Mesenchymal stem cell (in vitro differentiated cells and primary cell): Measurements from ENCODE around the gene NCK1.
A peak's percentile ranks its signal among the peaks of the same experiment; 100 is the strongest.

Experiments used
- DNase-seq: peaks from one replicate; pipeline ENCODE4 v3.0.0-alpha.2; 2013
- H2AFZ ChIP-seq: one replicate; pipeline ENCODE4 v1.6.1; 2013; ENCODE audit warnings: low read depth, mild to moderate bottlenecking, control low read depth, inconsistent platforms, low read length, moderate library complexity
- H2AK5ac ChIP-seq: 2 replicates; pipeline ENCODE4 v1.6.1; 2013; ENCODE audit warnings: low read length, moderate library complexity, mild to moderate bottlenecking, inconsistent platforms; ENCODE audit not compliant: severe bottlenecking
- H2BK120ac ChIP-seq: one replicate; pipeline ENCODE4 v1.6.1; 2013; ENCODE audit warnings: low read depth, mild to moderate bottlenecking, inconsistent platforms, low read length, moderate library complexity
- H2BK12ac ChIP-seq, 2 experiments: one replicate each; pipeline ENCODE4 v1.6.1; 2013; ENCODE audit warnings: inconsistent platforms in 2 of 2, low read length in 2 of 2, mild to moderate bottlenecking in 2 of 2, moderate library complexity in 2 of 2, control low read depth in 1 of 2
- H2BK15ac ChIP-seq: one replicate; pipeline ENCODE4 v1.6.1; 2013; ENCODE audit warnings: mild to moderate bottlenecking, low read depth, inconsistent platforms; ENCODE audit not compliant: poor library complexity, severe bottlenecking
- H2BK5ac ChIP-seq: 2 replicates; pipeline ENCODE4 v1.6.1; 2013; ENCODE audit warnings: low read depth, mild to moderate bottlenecking, low read length, control low read depth, inconsistent platforms; ENCODE audit not compliant: poor library complexity, severe bottlenecking
- H3K14ac ChIP-seq, 2 experiments: one replicate each; pipeline ENCODE4 v1.6.1; 2013; ENCODE audit warnings: inconsistent platforms in 2 of 2, low read length in 2 of 2, control low read depth in 1 of 2, mild to moderate bottlenecking in 1 of 2, moderate library complexity in 1 of 2
- H3K18ac ChIP-seq, 2 experiments: one replicate each; pipeline ENCODE4 v1.6.1; 2013; ENCODE audit warnings: inconsistent platforms in 2 of 2, low read length in 2 of 2, control low read depth in 1 of 2, low read depth in 1 of 2, mild to moderate bottlenecking in 1 of 2
- H3K23ac ChIP-seq, 2 experiments: one replicate each; pipeline ENCODE4 v1.6.1; 2013; ENCODE audit warnings: inconsistent platforms in 2 of 2, low read length in 2 of 2, mild to moderate bottlenecking in 2 of 2, moderate library complexity in 2 of 2, control low read depth in 1 of 2
- H3K27ac ChIP-seq: 2 replicates; pipeline ENCODE4 v1.5.1; 2013; ENCODE audit warnings: mild to moderate bottlenecking, moderate library complexity, low read length, control low read depth, inconsistent platforms; ENCODE audit not compliant: poor library complexity, severe bottlenecking
- H3K27me3 ChIP-seq, 2 experiments: 2 replicates each; pipeline versions ENCODE4 v1.6.1 to v1.7.0; 2013; ENCODE audit warnings: low read length in 2 of 2, mild to moderate bottlenecking in 2 of 2, moderate library complexity in 2 of 2, control low read depth in 1 of 2, inconsistent platforms in 1 of 2; ENCODE audit not compliant: control insufficient read depth in 1 of 2, insufficient read depth in 1 of 2
- H3K36me3 ChIP-seq, 2 experiments: 2 replicates each; pipeline versions ENCODE4 v1.6.1 to v1.7.0; 2013; ENCODE audit warnings: low read length in 2 of 2, control low read depth in 1 of 2, inconsistent platforms in 1 of 2, low read depth in 1 of 2, mild to moderate bottlenecking in 1 of 2; ENCODE audit not compliant: insufficient read depth in 2 of 2, control insufficient read depth in 1 of 2
- H3K4ac ChIP-seq, 2 experiments: one replicate each; pipeline ENCODE4 v1.6.1; 2013; ENCODE audit warnings: inconsistent platforms in 2 of 2, low read length in 2 of 2, mild to moderate bottlenecking in 2 of 2, moderate library complexity in 2 of 2, control low read depth in 1 of 2, low read depth in 1 of 2
- H3K4me1 ChIP-seq: 2 replicates; pipeline ENCODE4 v1.6.1; 2013; ENCODE audit warnings: low read depth, low read length, control low read depth; ENCODE audit not compliant: control insufficient read depth, insufficient read depth
- H3K4me2 ChIP-seq: 2 replicates; pipeline ENCODE4 v1.6.1; 2013; ENCODE audit warnings: low read length, mild to moderate bottlenecking, inconsistent platforms; ENCODE audit not compliant: poor library complexity, severe bottlenecking
- H3K4me3 ChIP-seq, 2 experiments: 2 replicates each; pipeline versions ENCODE4 v1.5.1 to v1.7.0; 2013; ENCODE audit warnings: low read length in 2 of 2, mild to moderate bottlenecking in 2 of 2, control low read depth in 1 of 2, low read depth in 1 of 2; ENCODE audit not compliant: insufficient read depth in 1 of 2
- H3K79me1 ChIP-seq: replicated peaks from 2 replicates; pipeline ENCODE4 v1.6.1; 2013; ENCODE audit warnings: mild to moderate bottlenecking, control low read depth, low read length, inconsistent platforms; ENCODE audit not compliant: poor library complexity, severe bottlenecking
- H3K9ac ChIP-seq: 2 replicates; pipeline ENCODE4 v1.7.0; 2013; ENCODE audit warnings: mild to moderate bottlenecking, low read length, moderate library complexity
- H3K9me3 ChIP-seq: 2 replicates; pipeline ENCODE4 v1.7.0; 2013; ENCODE audit warnings: mild to moderate bottlenecking, low read length; ENCODE audit not compliant: control insufficient read depth
- H4K8ac ChIP-seq: one replicate; pipeline ENCODE4 v1.6.1; 2013; ENCODE audit warnings: inconsistent platforms, mild to moderate bottlenecking, low read length, moderate library complexity
- H4K91ac ChIP-seq: one replicate; pipeline ENCODE4 v1.6.1; 2013; ENCODE audit warnings: mild to moderate bottlenecking, low read length, inconsistent platforms
- WGBS: methylation state at CpG from one replicate; pipeline ENCODE4 v1.1.7; 2013; ENCODE audit warnings: mixed read lengths; 5-methylcytosine and 5-hydroxymethylcytosine counted together

NCK1 gene

DNA sequence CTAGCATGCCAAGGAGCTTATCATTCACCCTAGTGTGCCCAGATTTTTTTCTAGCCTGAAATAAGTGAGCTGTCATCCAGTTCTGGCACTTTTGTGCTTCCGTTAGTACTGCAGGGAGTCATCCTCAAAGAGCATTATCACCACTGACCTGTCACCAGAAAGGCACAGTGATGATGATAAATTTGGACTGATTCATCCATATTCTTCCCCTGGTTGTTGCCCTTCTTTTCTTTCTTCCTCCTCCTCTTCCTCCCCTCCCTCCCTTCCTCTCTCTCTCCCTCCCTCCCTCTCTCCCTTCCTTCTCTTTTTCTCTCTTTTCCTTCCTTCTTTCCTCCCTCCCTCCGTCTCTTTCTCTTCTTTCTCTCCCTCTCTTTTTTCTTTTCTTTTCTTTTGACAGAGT lies 21.8 kb upstream of the NCK1 start:
- Histone ChIP-seq H2BK15ac (no peak overlapping the region), H3K4me3 (no peak overlapping the region), H3K4me2 (no peak overlapping the region), H3K27me3 (no peaks in the 10 kb centered on the region), H3K9ac (no peak overlapping the region), H3K27ac (no peak overlapping the region), H2AFZ (no peak overlapping the region), H2BK5ac (no peak overlapping the region), H3K79me1 (peaks cover 26% of the 10 kb centered on the region), H3K9me3 (no peaks in the 10 kb centered on the region), H3K14ac (no peak overlapping the region), H2AK5ac (no peak overlapping the region), H4K91ac (no peak overlapping the region), H3K36me3 (peaks cover 4 to 8% of the 10 kb centered on the region in 2 experiments), H3K18ac (peak overlapping the region in 1 of 2 experiments; percentile 37), H2BK120ac (no peak overlapping the region), H3K4me1 (no peaks in the 10 kb centered on the region), H3K23ac (no peak overlapping the region), H4K8ac (no peak overlapping the region), H3K4ac (no peak overlapping the region), H2BK12ac (peak overlapping the region in 1 of 2 experiments; percentile 79)
- DNase-seq, result no peak
- 66% methylated on average over 2 of the region's 2 CpGs for WGBS

GRCh38 chr3:136842294-136842693 lies 19.7 kb upstream of the NCK1 start:
- no peak overlapping the region for H3K27ac ChIP-seq
- H2BK5ac ChIP-seq, result no peak overlapping the region
- 100% methylated on average over 1 of the region's 1 CpG for WGBS
- peaks cover 4 to 14% of the 10 kb centered on the region in 2 experiments for H3K36me3 ChIP-seq
- H3K4me2 ChIP-seq, result no peak overlapping the region
- H3K4me3 ChIP-seq, result no peak overlapping the region
- no peaks in the 10 kb centered on the region for H3K4me1 ChIP-seq
- H2AK5ac ChIP-seq, result peak overlapping the region; percentile 51
- no peak overlapping the region for H3K4ac ChIP-seq
- peak overlapping the region in 1 of 2 experiments; percentile 14 for H3K18ac ChIP-seq
- H2BK120ac ChIP-seq, result peak overlapping the region; percentile 5
- no peak overlapping the region for H4K8ac ChIP-seq
- no peak overlapping the region for H3K14ac ChIP-seq
- no peaks in the 10 kb centered on the region for H3K9me3 ChIP-seq
- no peak overlapping the region for H2AFZ ChIP-seq
- H2BK12ac ChIP-seq, result no peak overlapping the region
- H3K9ac ChIP-seq, result no peak overlapping the region
- no peak for DNase-seq
- H4K91ac ChIP-seq, result no peak overlapping the region
- H3K27me3 ChIP-seq, result no peaks in the 10 kb centered on the region
- peaks cover 31% of the 10 kb centered on the region for H3K79me1 ChIP-seq
- no peak overlapping the region for H3K23ac ChIP-seq
- H2BK15ac ChIP-seq, result no peak overlapping the region

GRCh38 chr3:136844724-136845123 lies 17.3 kb upstream of the NCK1 start:
- H3K36me3 ChIP-seq, result peaks cover 4 to 14% of the 10 kb centered on the region in 2 experiments
- no peak overlapping the region for H4K91ac ChIP-seq

GRCh38 chr3:136852180-136852579 lies 9.8 kb upstream of the NCK1 start:
- no peak overlapping the region for H4K91ac ChIP-seq
- H2BK12ac ChIP-seq, result no peak overlapping the region
- peaks cover 0 to 11% of the 10 kb centered on the region in 2 experiments for H3K36me3 ChIP-seq
- H2BK15ac ChIP-seq, result no peak overlapping the region
- 96% methylated on average over 4 of the region's 4 CpGs for WGBS
- no peaks in the 10 kb centered on the region for H3K27me3 ChIP-seq
- H2AFZ ChIP-seq, result no peak overlapping the region
- no peak overlapping the region for H2BK5ac ChIP-seq
- no peak overlapping the region for H3K4me2 ChIP-seq
- no peak overlapping the region for H3K9ac ChIP-seq
- no peak overlapping the region for H3K23ac ChIP-seq
- no peaks in the 10 kb centered on the region for H3K9me3 ChIP-seq
- H3K18ac ChIP-seq, result no peak overlapping the region
- no peak overlapping the region for H3K14ac ChIP-seq
- no peak overlapping the region for H3K27ac ChIP-seq
- H4K8ac ChIP-seq, result no peak overlapping the region
- no peak overlapping the region for H3K4me3 ChIP-seq
- no peak overlapping the region for H2BK120ac ChIP-seq
- no peaks in the 10 kb centered on the region for H3K4me1 ChIP-seq
- no peak overlapping the region for H3K4ac ChIP-seq
- H3K79me1 ChIP-seq, result peaks cover 24% of the 10 kb centered on the region
- no peak for DNase-seq
- no peak overlapping the region for H2AK5ac ChIP-seq

More at GRCh38 chr3:136844724-136845123, 17.3 kb upstream of the NCK1 start:
- no CpG with 5 or more reads among the region's 1 CpG for WGBS
- Histone ChIP-seq H3K79me1 (peaks cover 32% of the 10 kb centered on the region), H3K4me1 (no peaks in the 10 kb centered on the region), H2BK12ac (no peak overlapping the region), H3K18ac (no peak overlapping the region), H2BK15ac (no peak overlapping the region), H3K9me3 (no peaks in the 10 kb centered on the region), H2BK5ac (no peak overlapping the region), H2AFZ (no peak overlapping the region), H3K4ac (no peak overlapping the region), H2BK120ac (no peak overlapping the region), H3K4me3 (no peak overlapping the region), H3K9ac (no peak overlapping the region), H3K4me2 (no peak overlapping the region), H2AK5ac (no peak overlapping the region), H3K14ac (no peak overlapping the region), H3K23ac (no peak overlapping the region), H3K27me3 (no peaks in the 10 kb centered on the region), H4K8ac (no peak overlapping the region), H3K27ac (no peak overlapping the region)
- DNase-seq, result no peak
